Activated naive CD4-positive, alpha-beta T cell treated with anti-CD3 and anti-CD28 coated beads for 36 hours (primary cell): ENCODE results near the gene CYP27B1. TPM values are rescaled to one million over a fixed set of nuclear protein-coding genes. Genes with fewer than 3 reads are reported as not detected.

ENCODE experiments used
- CTCF ChIA-PET: fragments of 350-600 bp; sonication (Branson Sonifier 250); formaldehyde crosslinking; loops from one replicate; lab custom pipeline; 2021; ENCODE audit warnings: antibody characterized with exemption; lab: Charles Lee
- DNase-seq: peaks from one replicate; pipeline ENCODE4 v3.0.0-alpha.2; 2020
- H3K27ac Mint-ChIP-seq: one replicate; pipeline ENCODE4 v1.8.0; 2021; ENCODE audit warnings: mild to moderate bottlenecking, mixed read lengths
- H3K27me3 Mint-ChIP-seq: one replicate; pipeline ENCODE4 v1.8.0; 2021; ENCODE audit warnings: low read depth, mixed read lengths
- H3K36me3 Mint-ChIP-seq: one replicate; pipeline ENCODE4 v1.8.0; 2021; ENCODE audit warnings: low read depth, mixed read lengths
- H3K4me1 Mint-ChIP-seq: one replicate; pipeline ENCODE4 v1.8.0; 2021; ENCODE audit warnings: low read depth, mixed read lengths
- H3K4me3 Mint-ChIP-seq: one replicate; pipeline ENCODE4 v1.8.0; 2021; ENCODE audit warnings: mild to moderate bottlenecking, moderate library complexity, mixed read lengths
- H3K9me3 Mint-ChIP-seq: one replicate; pipeline ENCODE4 v1.8.0; 2021; ENCODE audit warnings: mixed read lengths
- intact Hi-C: fragments of 100-400 bp; cut with micrococcal nuclease; formaldehyde crosslinking; loops from one replicate; pipeline ENCODE4 v1.15.1; 2023
- total RNA-seq, 2 experiments: library from RNA; stranded (reverse); gene quantifications; one replicate each; pipeline ENCODE4 v1.2.3, GENCODE V29; 2021

Gene CYP27B1
- total RNA-seq = 1 to 10 TPM; 5.4 to 6.1 TPM

GRCh38 chr12:57766464-57767304 is at the start of gene CYP27B1:
CYP27B1 (minus strand) TSS chr12:57767078; CDS start chr12:57767041, 37 bp downstream.
- CTCF ChIA-PET = interaction anchor here (0.5 to 5.3 kb wide), 6 partner anchors 11 to 175 kb away, joined by 3 to 42 read pairs (median 5); partner anchors contain the start of genes ATP23 and MARCHF9
- Mint-ChIP-seq H3K27ac (no peak within 1 kb of the TSS), H3K9me3 (no peaks in the 10 kb centered on the region), H3K36me3 (peaks cover 31% of the 10 kb centered on the region), H3K4me3 (peak within 1 kb of the TSS; percentile 88), H3K4me1 (peaks cover 40% of the 10 kb centered on the region), H3K27me3 (peaks cover 6% of the 10 kb centered on the region)
- DNase-seq = no peak
- intact Hi-C loops = no loop called here

GRCh38 chr12:57816001-57816854 is 49.4 kb upstream of the CYP27B1 start:
- Mint-ChIP-seq H3K36me3 (peaks cover 2% of the 10 kb centered on the region), H3K4me1 (no peaks in the 10 kb centered on the region), H3K27ac (no peak overlapping the region), H3K9me3 (no peaks in the 10 kb centered on the region), H3K4me3 (no peak overlapping the region), H3K27me3 (no peaks in the 10 kb centered on the region)
- intact Hi-C loops = no loop called here
- DNase-seq = no peak
- CTCF ChIA-PET = interaction anchor here (0.9 to 21.5 kb wide), 3 partner anchors 14 to 86 kb away, joined by 3 to 255 read pairs (median 6); no protein-coding TSS in a partner anchor

GRCh38 chr12:57815177-57816000 is 48.5 kb upstream of the CYP27B1 start:
- no peak overlapping the region for H3K4me3 Mint-ChIP-seq
- DNase-seq = no peak
- CTCF ChIA-PET = interaction anchor here (0.6 to 21.5 kb wide), 4 partner anchors 13 to 262 kb away, joined by 3 to 255 read pairs (median 5); no protein-coding TSS in a partner anchor
- no peaks in the 10 kb centered on the region for H3K4me1 Mint-ChIP-seq
- H3K9me3 Mint-ChIP-seq = no peaks in the 10 kb centered on the region
- no peaks in the 10 kb centered on the region for H3K36me3 Mint-ChIP-seq
- intact Hi-C loops = no loop called here
- H3K27me3 Mint-ChIP-seq = no peaks in the 10 kb centered on the region
- no peak overlapping the region for H3K27ac Mint-ChIP-seq

GRCh38 chr12:57813971-57814772 is 47.3 kb upstream of the CYP27B1 start:
- intact Hi-C loops = no loop called here
- Mint-ChIP-seq H3K4me3 (no peak overlapping the region), H3K27me3 (no peaks in the 10 kb centered on the region), H3K4me1 (no peaks in the 10 kb centered on the region), H3K27ac (no peak overlapping the region), H3K9me3 (no peaks in the 10 kb centered on the region), H3K36me3 (no peaks in the 10 kb centered on the region)
- no peak for DNase-seq
- CTCF ChIA-PET = interaction anchor here (2.6 to 21.5 kb wide), 2 partner anchors 11 to 88 kb away, joined by 15 to 255 read pairs; no protein-coding TSS in a partner anchor

GRCh38 chr12:57813111-57813970 is 46.5 kb upstream of the CYP27B1 start:
- no peaks in the 10 kb centered on the region for H3K4me1 Mint-ChIP-seq
- no peak overlapping the region for H3K27ac Mint-ChIP-seq
- H3K9me3 Mint-ChIP-seq = no peaks in the 10 kb centered on the region
- H3K4me3 Mint-ChIP-seq = no peak overlapping the region
- CTCF ChIA-PET = interaction anchor here (2.6 to 21.5 kb wide), 2 partner anchors 11 to 89 kb away, joined by 15 to 255 read pairs; no protein-coding TSS in a partner anchor
- intact Hi-C loops = no loop called here
- H3K27me3 Mint-ChIP-seq = no peaks in the 10 kb centered on the region
- no peak for DNase-seq
- H3K36me3 Mint-ChIP-seq = no peaks in the 10 kb centered on the region

- Mint-ChIP-seq H3K4me1 (no peaks in the 10 kb centered on the region), H3K27me3 (no peaks in the 10 kb centered on the region), H3K36me3 (no peaks in the 10 kb centered on the region), H3K27ac (no peak overlapping the region), H3K4me3 (no peak overlapping the region), H3K9me3 (no peaks in the 10 kb centered on the region)
- no peak for DNase-seq
- CTCF ChIA-PET = interaction anchor here (21.5 kb wide), 1 partner anchor 91 kb away, joined by 255 read pairs; no protein-coding TSS in a partner anchor
- intact Hi-C loops = no loop called here
These were observed 44.3 kb upstream of the CYP27B1 start for GRCh38 chr12:57811028-57811755.

GRCh38 chr12:57810450-57810849 is 43.6 kb upstream of the CYP27B1 start:
- no peaks in the 10 kb centered on the region for H3K27me3 Mint-ChIP-seq
- no peaks in the 10 kb centered on the region for H3K9me3 Mint-ChIP-seq
- no peaks in the 10 kb centered on the region for H3K36me3 Mint-ChIP-seq
- CTCF ChIA-PET = interaction anchor here (21.5 kb wide), 1 partner anchor 91 kb away, joined by 255 read pairs; no protein-coding TSS in a partner anchor
- intact Hi-C loops = no loop called here
- H3K4me1 Mint-ChIP-seq = no peaks in the 10 kb centered on the region
- DNase-seq = no peak
- H3K27ac Mint-ChIP-seq = no peak overlapping the region
- no peak overlapping the region for H3K4me3 Mint-ChIP-seq

GRCh38 chr12:57809425-57809824 is 42.5 kb upstream of the CYP27B1 start:
- DNase-seq = no peak
- Mint-ChIP-seq H3K36me3 (no peaks in the 10 kb centered on the region), H3K4me1 (no peaks in the 10 kb centered on the region), H3K27me3 (no peaks in the 10 kb centered on the region), H3K9me3 (no peaks in the 10 kb centered on the region), H3K27ac (no peak overlapping the region), H3K4me3 (no peak overlapping the region)
- CTCF ChIA-PET = interaction anchor here (21.5 kb wide), 1 partner anchor 93 kb away, joined by 255 read pairs; no protein-coding TSS in a partner anchor
- intact Hi-C loops = no loop called here

GRCh38 chr12:57808351-57808750 is 41.5 kb upstream of the CYP27B1 start:
- peaks cover 2% of the 10 kb centered on the region for H3K36me3 Mint-ChIP-seq
- no peak overlapping the region for H3K27ac Mint-ChIP-seq
- no peaks in the 10 kb centered on the region for H3K9me3 Mint-ChIP-seq
- no peaks in the 10 kb centered on the region for H3K27me3 Mint-ChIP-seq
- no peak overlapping the region for H3K4me3 Mint-ChIP-seq
- DNase-seq = no peak
- intact Hi-C loops = no loop called here
- no peaks in the 10 kb centered on the region for H3K4me1 Mint-ChIP-seq
- CTCF ChIA-PET = interaction anchor here (21.5 kb wide), 1 partner anchor 94 kb away, joined by 255 read pairs; no protein-coding TSS in a partner anchor

GRCh38 chr12:57807285-57807684 is 40.4 kb upstream of the CYP27B1 start:
- no peak for DNase-seq
- H3K27me3 Mint-ChIP-seq = no peaks in the 10 kb centered on the region
- H3K36me3 Mint-ChIP-seq = peaks cover 2% of the 10 kb centered on the region
- intact Hi-C loops = no loop called here
- CTCF ChIA-PET = interaction anchor here (21.5 kb wide), 1 partner anchor 95 kb away, joined by 255 read pairs; no protein-coding TSS in a partner anchor
- no peaks in the 10 kb centered on the region for H3K9me3 Mint-ChIP-seq
- H3K4me1 Mint-ChIP-seq = no peaks in the 10 kb centered on the region
- H3K4me3 Mint-ChIP-seq = no peak overlapping the region
- H3K27ac Mint-ChIP-seq = no peak overlapping the region
